ENCODE measurements around the gene KDELR1.

GRCh38 chr19:48397263-48398101 is 6.1 kb upstream of the KDELR1 start:
- TF ChIP-seq TAF1 (IDR thresholded peaks at IDR 0.05; ENCODE audit: low read depth, low read length) (no peak), POLR2AphosphoS5 (IDR thresholded peaks at IDR 0.05; ENCODE audit: low read depth, low read length) (no peak), POLR2A (IDR thresholded peaks at IDR 0.05; ENCODE audit: low read depth, low read length) (no peak), SPI1 (IDR thresholded peaks at IDR 0.05; ENCODE audit: low read depth, low read length) (no peak), POU2F2 (IDR thresholded peaks at IDR 0.05; ENCODE audit: low read depth, low read length) (no peak), PAX5 (IDR thresholded peaks at IDR 0.05; ENCODE audit: insufficient read depth, low read length, severe bottlenecking) (no peak)
